K562 (cell line): ENCODE data around the gene YES1. TPM values are rescaled to one million over a fixed set of nuclear protein-coding genes. Genes with fewer than 3 reads are reported as not detected.

Source experiments
- BRF1 ChIP-seq: IDR thresholded peaks from 3 replicates; pipeline ENCODE4 v1.6.1; 2011; ENCODE audit warnings: borderline replicate concordance, mild to moderate bottlenecking; ENCODE audit not compliant: insufficient read length; ENCODE audit errors: extremely low read depth
- EP400 ChIP-seq: fragments of 450-650 bp; IDR thresholded peaks from 2 replicates; pipeline ENCODE4 v1.6.1; 2017; ENCODE audit warnings: antibody characterized with exemption, mild to moderate bottlenecking, moderate library complexity
- EWSR1 ChIP-seq: fragments of 450-650 bp; IDR thresholded peaks from 2 replicates; pipeline ENCODE4 v1.6.1; 2018; ENCODE audit warnings: borderline replicate concordance, mild to moderate bottlenecking, low read depth, moderate library complexity; ENCODE audit not compliant: partially characterized antibody
- EZH2 ChIP-seq: IDR thresholded peaks from 2 replicates; pipeline ENCODE4 v1.6.1; 2012; ENCODE audit warnings: low read depth, mild to moderate bottlenecking, inconsistent platforms, low read length, borderline replicate concordance
- FOXA3 ChIP-seq, 2 experiments: fragments of 450-650 bp in 1 of 2; sonication (generic) in 1 of 2; formaldehyde crosslinking; IDR thresholded peaks in 1 of 2; conservative IDR thresholded peaks in 1 of 2; 2 replicates each; pipeline versions ENCODE4 v1.4.0 to v1.8.0; 2020 to 2022; ENCODE audit warnings: mild to moderate bottlenecking in 2 of 2, missing genetic modification reagents in 1 of 2
- ID3 ChIP-seq, 2 experiments: fragments of 250-450 bp in 1 of 2; fragments of 450-650 bp in 1 of 2; sonication (Bioruptor Pico) in 1 of 2; IDR thresholded peaks; 2 replicates each; pipeline versions ENCODE4 v1.6.1 to v1.8.0; 2016 to 2021; ENCODE audit warnings: mild to moderate bottlenecking in 2 of 2, moderate library complexity in 2 of 2, missing compliant biosample characterization in 1 of 2, missing genetic modification characterization in 1 of 2
- MED1 ChIP-seq: sonication (generic); formaldehyde crosslinking; IDR thresholded peaks from 2 replicates; pipeline ENCODE4 v1.8.1; 2023; ENCODE audit warnings: missing genetic modification reagents, borderline replicate concordance
- MEF2D ChIP-seq: conservative IDR thresholded peaks from 2 replicates; pipeline ENCODE4 v1.6.1; 2016; ENCODE audit warnings: low read depth, missing genetic modification characterization, missing compliant biosample characterization
- MLLT1 ChIP-seq, 2 experiments: fragments of 450-650 bp; IDR thresholded peaks; 2 replicates each; pipeline ENCODE4 v1.6.1; 2016
- MYBL2 ChIP-seq, 2 experiments: fragments of 450-650 bp in 1 of 2; sonication (generic) in 1 of 2; formaldehyde crosslinking in 1 of 2; IDR thresholded peaks; 2 replicates each; pipeline versions ENCODE4 v1.6.1 to v1.8.1; 2017 to 2022; ENCODE audit warnings: borderline replicate concordance in 1 of 2, inconsistent platforms in 1 of 2, low read depth in 1 of 2, mild to moderate bottlenecking in 1 of 2, missing genetic modification reagents in 1 of 2, moderate library complexity in 1 of 2
- RB1 ChIP-seq: fragments of 450-650 bp; IDR thresholded peaks from 2 replicates; pipeline ENCODE4 v1.6.1; 2017; ENCODE audit warnings: low read depth, mild to moderate bottlenecking
- RBM34 ChIP-seq: fragments of 200-400 bp; formaldehyde crosslinking; IDR thresholded peaks from 2 replicates; pipeline ENCODE4 v1.6.1; 2018; ENCODE audit warnings: low read length, borderline replicate concordance; ENCODE audit not compliant: insufficient read depth
- SAP30 ChIP-seq: fragments of 200-600 bp; sonication (generic); IDR thresholded peaks from 2 replicates; pipeline ENCODE4 v1.6.1; 2012; ENCODE audit warnings: borderline replicate concordance, low read depth, mild to moderate bottlenecking, moderate library complexity, low read length, control low read depth, inconsistent platforms; ENCODE audit not compliant: insufficient read depth, poor library complexity, severe bottlenecking
- SIRT6 ChIP-seq: IDR thresholded peaks from one replicate; pipeline ENCODE4 v1.6.1; 2012; ENCODE audit warnings: low read depth, mild to moderate bottlenecking, control low read depth, inconsistent platforms, low read length, moderate library complexity
- ZC3H8 ChIP-seq: fragments of 450-650 bp; IDR thresholded peaks from 2 replicates; pipeline ENCODE4 v1.6.1; 2017
- ZNF143 ChIP-seq: sonication (generic); formaldehyde crosslinking; IDR thresholded peaks from 2 replicates; pipeline ENCODE4 v1.9.0; 2022; ENCODE audit warnings: mild to moderate bottlenecking, missing genetic modification reagents
- polyA plus RNA-seq, 8 experiments: library from polyadenylated mRNA; depleted of rRNA in 4 of 8; stranded (reverse) in 5 of 8; unstranded in 3 of 8; fragments of >200 nt; fragmentation: Nextera tagmentation in 2 of 8; fragmentation: Illumina TruSeq in 1 of 8; extraction: Ambion mirVana in 2 of 8; extraction: Trizol in 1 of 8; gene quantifications; 2 replicates each; pipeline versions ENCODE4 v1.2.1 to v1.2.3, GENCODE V29; 2011 to 2014; ENCODE audit warnings: inconsistent platforms in 1 of 8, missing spikeins in 1 of 8
- total RNA-seq, 7 experiments: library from RNA; depleted of rRNA in 6 of 7; stranded (reverse); fragments of >200 nt in 6 of 7; fragmentation: Illumina TruSeq in 2 of 7; extraction: Trizol in 2 of 7; gene quantifications; 2 replicates each; pipeline versions ENCODE4 v1.2.1 to v1.2.3, GENCODE V29; 2011 to 2021; ENCODE audit warnings: low replicate concordance in 1 of 7
- TF ChIP-seq, protein P1 (sequence below): sonication (generic); formaldehyde crosslinking; IDR thresholded peaks from 2 replicates; pipeline ENCODE4 v1.4.0; 2020; ENCODE audit warnings: mild to moderate bottlenecking, missing genetic modification reagents
- TF ChIP-seq, protein P2 (sequence below), 2 experiments: fragments of 450-650 bp in 1 of 2; sonication (generic) in 1 of 2; formaldehyde crosslinking; conservative IDR thresholded peaks; 2 replicates each; pipeline versions ENCODE4 v1.4.0 to v1.8.1; 2020 to 2022; ENCODE audit warnings: mild to moderate bottlenecking in 1 of 2, missing genetic modification reagents in 1 of 2
- TF ChIP-seq, protein P3 (sequence below): fragments of 450-650 bp; formaldehyde crosslinking; IDR thresholded peaks from 2 replicates; pipeline ENCODE4 v1.4.0; 2020; ENCODE audit warnings: mild to moderate bottlenecking, moderate library complexity

Gene YES1
- total and polyA plus RNA-seq, 9 of the 15 experiments (the other 6 are each of a cell fraction or from before 2014, with no cell fraction given), result 37.2 to 115 (median 77.7) TPM

- TF ChIP-seq, protein P1, sequence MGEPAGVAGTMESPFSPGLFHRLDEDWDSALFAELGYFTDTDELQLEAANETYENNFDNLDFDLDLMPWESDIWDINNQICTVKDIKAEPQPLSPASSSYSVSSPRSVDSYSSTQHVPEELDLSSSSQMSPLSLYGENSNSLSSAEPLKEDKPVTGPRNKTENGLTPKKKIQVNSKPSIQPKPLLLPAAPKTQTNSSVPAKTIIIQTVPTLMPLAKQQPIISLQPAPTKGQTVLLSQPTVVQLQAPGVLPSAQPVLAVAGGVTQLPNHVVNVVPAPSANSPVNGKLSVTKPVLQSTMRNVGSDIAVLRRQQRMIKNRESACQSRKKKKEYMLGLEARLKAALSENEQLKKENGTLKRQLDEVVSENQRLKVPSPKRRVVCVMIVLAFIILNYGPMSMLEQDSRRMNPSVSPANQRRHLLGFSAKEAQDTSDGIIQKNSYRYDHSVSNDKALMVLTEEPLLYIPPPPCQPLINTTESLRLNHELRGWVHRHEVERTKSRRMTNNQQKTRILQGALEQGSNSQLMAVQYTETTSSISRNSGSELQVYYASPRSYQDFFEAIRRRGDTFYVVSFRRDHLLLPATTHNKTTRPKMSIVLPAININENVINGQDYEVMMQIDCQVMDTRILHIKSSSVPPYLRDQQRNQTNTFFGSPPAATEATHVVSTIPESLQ (CRISPR knock-in tag), result no peak
- TF ChIP-seq EP400, result no peak
- TF ChIP-seq FOXA3 (CRISPR knock-in tag; conservative IDR thresholded peaks at IDR 0.05 in 1 of 2, IDR thresholded peaks at IDR 0.05 in 1 of 2), result 0 out of 4 replicates have a peak, but pooled peaks of 1 of the 2 experiments have one; percentile 13
- no peak for TF ChIP-seq SAP30
- TF ChIP-seq BRF1, result no peak
- no peak for TF ChIP-seq MYBL2 (IDR thresholded peaks at IDR 0.05; ENCODE audit: low read depth)
- no peak for TF ChIP-seq MYBL2 (CRISPR knock-in tag; IDR thresholded peaks at IDR 0.05; ENCODE audit: borderline replicate concordance)
- TF ChIP-seq, protein P2, sequence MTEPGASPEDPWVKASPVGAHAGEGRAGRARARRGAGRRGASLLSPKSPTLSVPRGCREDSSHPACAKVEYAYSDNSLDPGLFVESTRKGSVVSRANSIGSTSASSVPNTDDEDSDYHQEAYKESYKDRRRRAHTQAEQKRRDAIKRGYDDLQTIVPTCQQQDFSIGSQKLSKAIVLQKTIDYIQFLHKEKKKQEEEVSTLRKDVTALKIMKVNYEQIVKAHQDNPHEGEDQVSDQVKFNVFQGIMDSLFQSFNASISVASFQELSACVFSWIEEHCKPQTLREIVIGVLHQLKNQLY (CRISPR knock-in tag; conservative IDR thresholded peaks at IDR 0.05), result no peak
- TF ChIP-seq EWSR1, result peak; percentile 63
- no peak for TF ChIP-seq EZH2
- TF ChIP-seq RBM34, result no peak
- no peak for TF ChIP-seq ZNF143
- TF ChIP-seq MLLT1 (IDR thresholded peaks at IDR 0.05), result 0 out of 4 replicates have a peak, but pooled peaks of 1 of the 2 experiments have one; percentile 15
- no peak for TF ChIP-seq MEF2D (tag)
- TF ChIP-seq, protein P3, sequence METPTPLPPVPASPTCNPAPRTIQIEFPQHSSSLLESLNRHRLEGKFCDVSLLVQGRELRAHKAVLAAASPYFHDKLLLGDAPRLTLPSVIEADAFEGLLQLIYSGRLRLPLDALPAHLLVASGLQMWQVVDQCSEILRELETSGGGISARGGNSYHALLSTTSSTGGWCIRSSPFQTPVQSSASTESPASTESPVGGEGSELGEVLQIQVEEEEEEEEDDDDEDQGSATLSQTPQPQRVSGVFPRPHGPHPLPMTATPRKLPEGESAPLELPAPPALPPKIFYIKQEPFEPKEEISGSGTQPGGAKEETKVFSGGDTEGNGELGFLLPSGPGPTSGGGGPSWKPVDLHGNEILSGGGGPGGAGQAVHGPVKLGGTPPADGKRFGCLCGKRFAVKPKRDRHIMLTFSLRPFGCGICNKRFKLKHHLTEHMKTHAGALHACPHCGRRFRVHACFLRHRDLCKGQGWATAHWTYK (CRISPR knock-in tag), result no peak
- no peak; the same call in 1 of the 2 replicates for TF ChIP-seq RB1
- TF ChIP-seq ID3 (CRISPR knock-in tag; IDR thresholded peaks at IDR 0.05), result no peak
- TF ChIP-seq ID3 (tag; IDR thresholded peaks at IDR 0.05), result no peak
- TF ChIP-seq MED1 (CRISPR knock-in tag), result no peak
- peak; percentile 71; the same call in 1 of the 2 replicates for TF ChIP-seq ZC3H8
- no peak for TF ChIP-seq SIRT6
Observed at GRCh38 chr18:778194-778927, 33.7 kb downstream of the YES1 start (continued).
